Smooth muscle cell (in vitro differentiated cells): ENCODE measurements around the gene TBC1D22A. TPM values are rescaled to one million over a fixed set of nuclear protein-coding genes. Genes with fewer than 3 reads are reported as not detected.

ENCODE experiments used
- DNase-seq: peaks from one replicate; lab custom pipeline; 2025; ENCODE audit not compliant: unreplicated experiment; lab: John Stamatoyannopoulos, UW
- H2AFZ ChIP-seq: fragments of 200-600 bp; sonication (generic); 2 replicates; pipeline ENCODE4 v1.6.0; 2016; ENCODE audit warnings: antibody characterized with exemption, low read depth, mild to moderate bottlenecking
- H3F3A ChIP-seq: fragments of 200-600 bp; sonication (generic); 2 replicates; pipeline ENCODE4 v1.6.0; 2017; ENCODE audit warnings: antibody characterized with exemption, low read depth
- H3K27ac ChIP-seq: fragments of 200-600 bp; sonication (generic); 2 replicates; pipeline ENCODE4 v1.5.1; 2016; ENCODE audit warnings: low read depth, mild to moderate bottlenecking
- H3K27me3 ChIP-seq: fragments of 200-600 bp; sonication (generic); 2 replicates; pipeline ENCODE4 v1.6.1; 2016; ENCODE audit warnings: low read depth, mild to moderate bottlenecking
- H3K36me3 ChIP-seq: fragments of 200-600 bp; sonication (generic); 2 replicates; pipeline ENCODE4 v1.5.1; 2016; ENCODE audit warnings: low read depth
- H3K4me1 ChIP-seq: fragments of 200-600 bp; sonication (generic); 2 replicates; pipeline ENCODE4 v1.5.1; 2016; ENCODE audit warnings: low read depth
- H3K4me2 ChIP-seq: fragments of 200-600 bp; sonication (generic); 2 replicates; pipeline ENCODE4 v1.6.0; 2016; ENCODE audit warnings: mild to moderate bottlenecking
- H3K4me3 ChIP-seq: fragments of 200-600 bp; sonication (generic); 2 replicates; pipeline ENCODE4 v1.5.1; 2016; ENCODE audit warnings: mild to moderate bottlenecking
- H3K79me2 ChIP-seq: fragments of 200-600 bp; sonication (generic); 2 replicates; pipeline ENCODE4 v1.6.0; 2016; ENCODE audit warnings: low read depth, mild to moderate bottlenecking
- H3K9ac ChIP-seq: fragments of 200-600 bp; sonication (generic); 2 replicates; pipeline ENCODE4 v1.6.0; 2016; ENCODE audit warnings: low read depth
- H3K9me3 ChIP-seq: fragments of 200-600 bp; sonication (generic); replicated peaks from 2 replicates; pipeline ENCODE4 v1.5.1; 2016; ENCODE audit warnings: low read depth
- H4K20me1 ChIP-seq: fragments of 200-600 bp; sonication (generic); 2 replicates; pipeline ENCODE4 v1.6.0; 2016; ENCODE audit warnings: low read depth
- WGBS: methylation state at CpG from one replicate; pipeline ENCODE4 v1.1.7; 2016; ENCODE audit warnings: low lambda C conversion rate; 5-methylcytosine and 5-hydroxymethylcytosine counted together
- polyA plus RNA-seq: library from polyadenylated mRNA; unstranded; fragments of >200 nt; fragmentation: Nextera tagmentation; extraction: Ambion mirVana; gene quantifications from 2 replicates; pipeline ENCODE4 v1.2.1, GENCODE V29; 2016
- total RNA-seq: library from RNA; depleted of rRNA; stranded (reverse); fragments of >200 nt; gene quantifications from 2 replicates; pipeline ENCODE4 v1.2.3, GENCODE V29; 2014
- TF ChIP-seq, protein P1 (sequence below): fragments of 200-600 bp; sonication (generic); IDR thresholded peaks from 2 replicates; pipeline ENCODE4 v1.5.1; 2017; ENCODE audit warnings: borderline replicate concordance, mild to moderate bottlenecking, antibody characterized with exemption; ENCODE audit not compliant: insufficient read depth, poor library complexity, severe bottlenecking

TBC1D22A gene
- total and polyA plus RNA-seq, 2 experiments from 2014 or later: 12.5 to 14.4 TPM

GRCh38 chr22:46824344-46824909 lies 62.0 kb downstream of the TBC1D22A start:
- H3K79me2 ChIP-seq: no peaks in the 10 kb centered on the region

GRCh38 chr22:46824980-46825544 lies 62.6 kb downstream of the TBC1D22A start:
- Histone ChIP-seq H4K20me1 (peaks cover 56% of the 10 kb centered on the region), H3K4me1 (peaks cover 8% of the 10 kb centered on the region), H3K4me2 (no peak overlapping the region), H3K9me3 (no peaks in the 10 kb centered on the region), H3K4me3 (no peak overlapping the region), H3K36me3 (no peaks in the 10 kb centered on the region), H3F3A (peaks cover 11% of the 10 kb centered on the region), H3K27ac (no peak overlapping the region), H2AFZ (no peak overlapping the region), H3K79me2 (no peaks in the 10 kb centered on the region), H3K27me3 (no peaks in the 10 kb centered on the region), H3K9ac (no peak overlapping the region)
- DNase-seq: no peak
- WGBS: 93% methylated on average over 12 of the region's 12 CpGs
- TF ChIP-seq, protein P1, sequence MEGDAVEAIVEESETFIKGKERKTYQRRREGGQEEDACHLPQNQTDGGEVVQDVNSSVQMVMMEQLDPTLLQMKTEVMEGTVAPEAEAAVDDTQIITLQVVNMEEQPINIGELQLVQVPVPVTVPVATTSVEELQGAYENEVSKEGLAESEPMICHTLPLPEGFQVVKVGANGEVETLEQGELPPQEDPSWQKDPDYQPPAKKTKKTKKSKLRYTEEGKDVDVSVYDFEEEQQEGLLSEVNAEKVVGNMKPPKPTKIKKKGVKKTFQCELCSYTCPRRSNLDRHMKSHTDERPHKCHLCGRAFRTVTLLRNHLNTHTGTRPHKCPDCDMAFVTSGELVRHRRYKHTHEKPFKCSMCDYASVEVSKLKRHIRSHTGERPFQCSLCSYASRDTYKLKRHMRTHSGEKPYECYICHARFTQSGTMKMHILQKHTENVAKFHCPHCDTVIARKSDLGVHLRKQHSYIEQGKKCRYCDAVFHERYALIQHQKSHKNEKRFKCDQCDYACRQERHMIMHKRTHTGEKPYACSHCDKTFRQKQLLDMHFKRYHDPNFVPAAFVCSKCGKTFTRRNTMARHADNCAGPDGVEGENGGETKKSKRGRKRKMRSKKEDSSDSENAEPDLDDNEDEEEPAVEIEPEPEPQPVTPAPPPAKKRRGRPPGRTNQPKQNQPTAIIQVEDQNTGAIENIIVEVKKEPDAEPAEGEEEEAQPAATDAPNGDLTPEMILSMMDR: no peak

More at GRCh38 chr22:46824344-46824909, 62.0 kb downstream of the TBC1D22A start:
- TF ChIP-seq, protein P1: no peak
- Histone ChIP-seq H3F3A (peaks cover 6% of the 10 kb centered on the region), H3K4me3 (no peak overlapping the region), H3K9me3 (no peaks in the 10 kb centered on the region), H3K27me3 (no peaks in the 10 kb centered on the region), H3K36me3 (no peaks in the 10 kb centered on the region), H3K27ac (no peak overlapping the region), H3K9ac (no peak overlapping the region), H3K4me1 (peaks cover 3% of the 10 kb centered on the region), H3K4me2 (no peak overlapping the region), H2AFZ (no peak overlapping the region), H4K20me1 (peaks cover 55% of the 10 kb centered on the region)
- no peak for DNase-seq
- 82% methylated on average over 9 of the region's 9 CpGs for WGBS

GRCh38 chr22:46826438-46827135 lies 64.1 kb downstream of the TBC1D22A start:
- Histone ChIP-seq H3K4me1 (peaks cover 8% of the 10 kb centered on the region), H3K36me3 (no peaks in the 10 kb centered on the region), H3K27me3 (no peaks in the 10 kb centered on the region), H3K9ac (no peak overlapping the region), H4K20me1 (peaks cover 48% of the 10 kb centered on the region), H3K9me3 (no peaks in the 10 kb centered on the region), H2AFZ (no peak overlapping the region), H3F3A (peaks cover 12% of the 10 kb centered on the region), H3K27ac (no peak overlapping the region), H3K4me3 (no peak overlapping the region), H3K79me2 (no peaks in the 10 kb centered on the region), H3K4me2 (no peak overlapping the region)
- DNase-seq: no peak
- TF ChIP-seq, protein P1: no peak
- 91% methylated on average over 15 of the region's 15 CpGs for WGBS
